Measurements from ENCODE around the gene ARL2BP. TPM values are rescaled to one million over a fixed set of nuclear protein-coding genes. Genes with fewer than 3 reads are reported as not detected.

The ARL2BP gene
- total RNA-seq, 1 experiment from 2014 or later = 47.6 TPM

- ChIA-PET POLR2A (no interaction called here), CTCF (no interaction called here)
- no peaks in the 10 kb centered on the region for H3K4me1 ChIP-seq
- BruUV-seq (replicated peaks) = no TSS peak
- no peak for DNase-seq
- no peaks in the 10 kb centered on the region for H3K9me3 ChIP-seq
- no peaks in the 10 kb centered on the region for H3K27me3 ChIP-seq (replicated peaks; ENCODE audit: control insufficient read depth, insufficient read depth, low read length)
- no peaks in the 10 kb centered on the region for H3K4me1 Mint-ChIP-seq (ENCODE audit: low read depth, unreplicated experiment)
- H3K27me3 Mint-ChIP-seq (ENCODE audit: insufficient read depth, unreplicated experiment) = no peaks in the 10 kb centered on the region
- no peak for TF ChIP-seq CTCF (IDR thresholded peaks at IDR 0.05; ENCODE audit: insufficient read depth in 1 of 2, low read depth in 1 of 2, low read length in 1 of 2, severe bottlenecking in 1 of 2, unreplicated experiment in 1 of 2)
- intact Hi-C loops (cut with micrococcal nuclease; ENCODE audit: unreplicated experiment) = no loop called here
- H3K27ac Mint-ChIP-seq (ENCODE audit: unreplicated experiment) = no peak overlapping the region
- peaks cover 6% of the 10 kb centered on the region for H3K36me3 ChIP-seq (ENCODE audit: control insufficient read depth, insufficient read depth, low read length)
- no peaks in the 10 kb centered on the region for H3K9me3 Mint-ChIP-seq (ENCODE audit: unreplicated experiment)
- peaks cover 89% of the 10 kb centered on the region for H3K36me3 Mint-ChIP-seq (ENCODE audit: insufficient read depth, unreplicated experiment)
- no peak overlapping the region for H3K4me3 ChIP-seq (ENCODE audit: low read depth, low read length)
- no peak overlapping the region for H3K4me3 Mint-ChIP-seq (ENCODE audit: unreplicated experiment)
Observed at GRCh38 chr16:57224651-57225335, 20.3 kb upstream of the ARL2BP start.

- Mint-ChIP-seq H3K4me1 (ENCODE audit: low read depth, unreplicated experiment) (no peaks in the 10 kb centered on the region), H3K4me3 (ENCODE audit: unreplicated experiment) (no peak overlapping the region), H3K27ac (ENCODE audit: unreplicated experiment) (no peak overlapping the region), H3K36me3 (ENCODE audit: insufficient read depth, unreplicated experiment) (peaks cover 89% of the 10 kb centered on the region), H3K27me3 (ENCODE audit: insufficient read depth, unreplicated experiment) (no peaks in the 10 kb centered on the region), H3K9me3 (ENCODE audit: unreplicated experiment) (no peaks in the 10 kb centered on the region)
- no peak overlapping the region for H3K4me3 ChIP-seq (ENCODE audit: low read depth, low read length)
- no peak for TF ChIP-seq CTCF (IDR thresholded peaks at IDR 0.05; ENCODE audit: insufficient read depth in 1 of 2, low read depth in 1 of 2, low read length in 1 of 2, severe bottlenecking in 1 of 2, unreplicated experiment in 1 of 2)
- intact Hi-C loops (cut with micrococcal nuclease; ENCODE audit: unreplicated experiment) = no loop called here
- no peak for DNase-seq
- no peaks in the 10 kb centered on the region for H3K9me3 ChIP-seq
- no TSS peak for BruUV-seq (replicated peaks)
- ChIA-PET POLR2A (no interaction called here), CTCF (interaction anchor here (0.7 kb wide), 1 partner anchor 237 kb away, joined by 4 read pairs; the partner anchor contains the start of gene NLRC5)
- no peaks in the 10 kb centered on the region for H3K4me1 ChIP-seq
- no peaks in the 10 kb centered on the region for H3K27me3 ChIP-seq (replicated peaks; ENCODE audit: control insufficient read depth, insufficient read depth, low read length)
- peaks cover 6% of the 10 kb centered on the region for H3K36me3 ChIP-seq (ENCODE audit: control insufficient read depth, insufficient read depth, low read length)
Observed at GRCh38 chr16:57225978-57226377, 19.1 kb upstream of the ARL2BP start.

GRCh38 chr16:57226701-57227621, 18.1 kb upstream of the ARL2BP start:
- H3K4me3 Mint-ChIP-seq (ENCODE audit: unreplicated experiment) = no peak overlapping the region
- no peak for TF ChIP-seq CTCF (IDR thresholded peaks at IDR 0.05; ENCODE audit: insufficient read depth in 1 of 2, low read depth in 1 of 2, low read length in 1 of 2, severe bottlenecking in 1 of 2, unreplicated experiment in 1 of 2)
- H3K27me3 ChIP-seq (replicated peaks; ENCODE audit: control insufficient read depth, insufficient read depth, low read length) = no peaks in the 10 kb centered on the region
- no peak overlapping the region for H3K4me3 ChIP-seq (ENCODE audit: low read depth, low read length)
- H3K36me3 ChIP-seq (ENCODE audit: control insufficient read depth, insufficient read depth, low read length) = peaks cover 6% of the 10 kb centered on the region
- POLR2A ChIA-PET = no interaction called here
- CTCF ChIA-PET = no interaction called here
- H3K27me3 Mint-ChIP-seq (ENCODE audit: insufficient read depth, unreplicated experiment) = no peaks in the 10 kb centered on the region
- H3K36me3 Mint-ChIP-seq (ENCODE audit: insufficient read depth, unreplicated experiment) = peaks cover 91% of the 10 kb centered on the region
- intact Hi-C loops (cut with micrococcal nuclease; ENCODE audit: unreplicated experiment) = no loop called here
- no TSS peak for BruUV-seq (replicated peaks)
- no peaks in the 10 kb centered on the region for H3K9me3 Mint-ChIP-seq (ENCODE audit: unreplicated experiment)
- no peaks in the 10 kb centered on the region for H3K9me3 ChIP-seq
- no peak overlapping the region for H3K27ac Mint-ChIP-seq (ENCODE audit: unreplicated experiment)
- H3K4me1 ChIP-seq = no peaks in the 10 kb centered on the region
- H3K4me1 Mint-ChIP-seq (ENCODE audit: low read depth, unreplicated experiment) = no peaks in the 10 kb centered on the region
- no peak for DNase-seq
